Bronchial epithelial cell (primary cell): Measurements from ENCODE around the gene RHBDD2. TPM values are rescaled to one million over a fixed set of nuclear protein-coding genes. Genes with fewer than 3 reads are reported as not detected.
"Not testable (repeated sequence)": the region's sequence is repeated elsewhere in the genome, so short reads cannot be mapped to it uniquely, and the experiment has no call there.

Experiments used
- DNase-seq: peaks from one replicate; pipeline ENCODE4 v3.0.0-alpha.2; 2010; ENCODE audit warnings: low read depth
- FAIRE-seq: peaks from 2 replicates; lab custom pipeline; 2011; peaks lifted over from hg19 to GRCh38; lab: Jason Lieb, UNC
- H3K27me3 ChIP-seq: 2 replicates; pipeline ENCODE4 v1.5.1; 2011; ENCODE audit warnings: low read length; ENCODE audit not compliant: control insufficient read depth, insufficient read depth
- H3K36me3 ChIP-seq: 2 replicates; pipeline ENCODE4 v1.5.1; 2011; ENCODE audit warnings: low read length; ENCODE audit not compliant: control insufficient read depth, insufficient read depth
- H3K4me3 ChIP-seq: 2 replicates; pipeline ENCODE4 v1.5.1; 2011; ENCODE audit warnings: mild to moderate bottlenecking, low read depth, low read length, control low read depth
- CTCF ChIP-seq: IDR thresholded peaks from 2 replicates; pipeline ENCODE4 v1.5.1; 2011; ENCODE audit warnings: mild to moderate bottlenecking, moderate library complexity, low read length, control low read depth, inconsistent platforms; ENCODE audit not compliant: insufficient read depth, severe bottlenecking
- total RNA-seq: library from RNA; depleted of rRNA; stranded (reverse); fragments of >200 nt; gene quantifications from 2 replicates; pipeline ENCODE4 v1.2.1, GENCODE V29; 2014

The RHBDD2 gene
- total RNA-seq, 1 donor from 2014 or later = 10.8 TPM

GRCh38 chr7:75840029-75840428, 38.8 kb upstream of the RHBDD2 start:
- DNase-seq (no peak), FAIRE-seq (no peak)
- Histone ChIP-seq H3K36me3 (no peaks in the 10 kb centered on the region), H3K27me3 (no peaks in the 10 kb centered on the region), H3K4me3 (no peak overlapping the region)
- no peak for TF ChIP-seq CTCF

DNA sequence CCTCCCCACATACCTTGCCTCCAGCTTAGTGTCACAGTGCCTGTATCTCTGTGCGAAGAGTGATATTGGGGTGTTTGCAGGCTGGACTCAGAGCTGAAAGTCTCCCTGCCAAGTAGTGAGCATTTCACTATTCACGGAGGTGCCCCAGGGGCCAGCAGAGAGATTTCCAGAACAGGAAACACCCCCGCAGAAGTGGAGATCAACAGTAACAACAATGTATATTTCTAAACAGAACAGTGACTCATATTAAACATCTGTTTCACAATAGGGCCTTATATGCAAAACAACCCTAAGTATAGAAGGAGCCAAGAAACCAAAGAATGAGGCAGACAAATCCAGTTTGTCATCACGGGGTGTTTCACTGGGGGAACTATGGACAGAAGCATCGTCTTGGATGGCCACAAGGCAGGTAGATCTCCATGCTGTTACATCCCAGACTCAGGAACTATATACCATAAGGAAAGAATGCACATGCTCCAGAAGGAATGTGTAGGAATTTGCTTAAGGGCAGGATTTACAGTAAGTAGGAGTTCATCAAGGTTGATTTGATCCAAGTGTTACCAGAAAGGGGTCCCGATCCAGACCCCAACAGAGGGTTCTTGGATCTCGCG, 35.9 kb upstream of the RHBDD2 start:
- no peak overlapping the region for H3K4me3 ChIP-seq
- no peaks in the 10 kb centered on the region for H3K36me3 ChIP-seq
- DNase-seq (peak; percentile 99), FAIRE-seq (no peak)
- no peaks in the 10 kb centered on the region for H3K27me3 ChIP-seq
- no peak for TF ChIP-seq CTCF

DNA sequence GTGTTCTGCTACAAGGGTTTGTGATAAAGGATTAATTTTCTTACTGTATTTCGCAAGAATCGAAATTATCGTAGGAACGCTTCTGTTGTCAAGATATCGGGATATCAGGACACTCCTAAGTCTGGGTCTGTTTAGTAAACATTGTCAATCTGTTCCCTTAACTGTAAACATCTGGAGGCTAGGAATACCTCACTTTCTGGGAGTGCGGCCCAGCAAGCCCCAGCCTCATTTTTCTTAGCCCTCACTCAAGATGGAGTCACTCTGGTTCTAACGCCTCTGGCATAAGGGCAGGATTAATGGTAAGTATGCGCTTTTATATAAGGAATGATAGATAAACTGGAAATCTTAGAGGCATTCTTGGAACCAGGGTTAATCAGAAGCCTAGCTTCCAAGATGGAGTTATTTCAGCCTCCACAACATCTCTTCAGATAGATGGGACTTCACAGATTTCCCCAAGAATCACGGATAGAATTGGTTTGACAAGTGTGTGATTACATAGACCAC, 35.2 kb upstream of the RHBDD2 start:
- Histone ChIP-seq H3K36me3 (no peaks in the 10 kb centered on the region), H3K4me3 (no peak overlapping the region), H3K27me3 (no peaks in the 10 kb centered on the region)
- no peak for DNase-seq
- no peak for FAIRE-seq
- no peak for TF ChIP-seq CTCF

GRCh38 chr7:75844158-75844557, 34.7 kb upstream of the RHBDD2 start:
- no peak for TF ChIP-seq CTCF
- no peaks in the 10 kb centered on the region for H3K36me3 ChIP-seq
- H3K27me3 ChIP-seq = no peaks in the 10 kb centered on the region
- DNase-seq (no peak), FAIRE-seq (no peak)
- no peak overlapping the region for H3K4me3 ChIP-seq

GRCh38 chr7:75845132-75845531, 33.7 kb upstream of the RHBDD2 start:
- not testable (repeated sequence) for FAIRE-seq, H3K27me3 ChIP-seq, H3K36me3 ChIP-seq, DNase-seq, H3K4me3 ChIP-seq

- DNase-seq = no peak
- Histone ChIP-seq H3K27me3 (no peaks in the 10 kb centered on the region), H3K4me3 (no peak overlapping the region), H3K36me3 (no peaks in the 10 kb centered on the region)
- FAIRE-seq = no peak
- TF ChIP-seq CTCF = no peak
Observed at GRCh38 chr7:75847707-75848106, 31.1 kb upstream of the RHBDD2 start.
